GM19468 (cell line): ENCODE measurements around the gene TRIM41.
"Not testable (repeated sequence)": the region's sequence is repeated elsewhere in the genome, so short reads cannot be mapped to it uniquely, and the experiment has no call there.

ENCODE experiments used
- ATAC-seq: cut with Tn5 transposase; IDR thresholded peaks from one replicate; pipeline ENCODE4 v1.9.1; 2021; ENCODE audit warnings: mild to moderate bottlenecking, moderate library complexity, moderate number of reproducible peaks; ENCODE audit not compliant: unreplicated experiment; ENCODE audit errors: extremely low read depth

Gene TRIM41

DNA sequence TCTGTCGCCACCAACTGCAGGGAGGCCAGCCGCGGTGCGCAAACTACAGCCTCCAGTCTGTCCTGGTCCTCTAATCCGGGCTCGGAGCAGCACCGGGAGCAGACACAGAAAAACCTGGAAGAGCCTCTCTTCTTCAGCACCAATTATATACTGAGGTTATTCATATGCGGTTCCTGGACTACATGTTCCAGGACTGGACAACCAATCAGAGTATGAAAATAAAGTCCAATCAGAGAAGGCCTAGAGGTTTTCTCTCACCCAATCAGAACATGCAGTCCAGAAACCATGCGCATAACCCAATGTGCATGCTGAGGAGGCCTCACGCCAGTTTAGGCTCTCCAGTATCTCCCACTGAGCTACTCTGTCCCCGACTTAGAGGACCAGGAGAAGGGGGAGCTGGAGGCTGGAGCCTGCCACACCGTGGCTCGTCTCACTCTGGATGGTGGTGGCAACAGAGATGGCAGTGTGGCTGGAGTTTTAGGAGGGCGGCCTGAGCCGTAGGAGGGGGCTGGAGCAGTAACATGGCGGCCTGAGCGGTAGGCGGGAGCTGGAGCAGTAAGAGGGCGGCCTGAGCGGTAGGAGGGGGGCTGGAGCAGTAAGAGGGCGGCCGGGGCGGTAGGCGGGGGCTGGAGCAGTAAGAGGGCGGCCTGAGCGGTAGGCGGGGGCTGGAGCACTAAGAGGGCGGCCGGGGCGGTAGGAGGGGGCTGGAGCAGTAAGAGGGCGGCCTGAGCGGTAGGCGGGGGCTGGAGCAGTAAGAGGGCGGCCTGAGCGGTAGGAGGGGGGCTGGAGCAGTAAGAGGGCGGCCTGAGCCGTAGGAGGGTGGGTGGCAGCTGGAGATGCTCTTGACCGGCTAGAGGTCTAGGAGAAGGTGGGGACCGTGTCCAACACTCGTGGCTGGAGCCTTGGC is 58.2 kb downstream of the TRIM41 start:
- ATAC-seq, result no peak

DNA sequence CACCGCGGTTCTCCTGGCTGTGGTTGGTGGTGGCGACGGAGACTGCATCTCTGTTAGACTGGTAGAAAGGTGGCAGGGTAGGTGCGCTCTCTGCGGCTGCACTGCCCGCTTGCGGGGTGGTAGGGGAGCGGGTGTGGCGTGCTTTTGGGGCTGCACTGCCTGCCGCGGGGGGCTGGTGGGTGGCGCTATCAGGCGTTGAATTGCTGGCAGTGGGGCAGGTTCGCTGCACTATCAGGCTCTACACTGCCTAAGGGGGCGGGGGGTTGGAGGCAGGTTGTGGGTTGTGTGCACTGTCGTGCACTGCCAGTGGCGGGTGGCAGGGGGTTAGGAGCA is 58.9 kb downstream of the TRIM41 start:
- ATAC-seq, result no peak

- not testable (repeated sequence) for ATAC-seq
These were observed 59.3 kb downstream of the TRIM41 start for GRCh38 chr5:181282415-181282814.

GRCh38 chr5:181282874-181283273 is 59.8 kb downstream of the TRIM41 start:
- ATAC-seq, result no peak

GRCh38 chr5:181283347-181283746 is 60.3 kb downstream of the TRIM41 start:
- ATAC-seq, result no peak

- not testable (repeated sequence) for ATAC-seq
These were observed 61.0 kb downstream of the TRIM41 start for GRCh38 chr5:181283841-181284755.
